Cardiac septum (tissue), 1 donor: ENCODE results near the gene CDHR1. TPM values are rescaled to one million over a fixed set of nuclear protein-coding genes. Genes with fewer than 3 reads are reported as not detected.

ENCODE experiments used
- DNase-seq: peaks from one replicate; pipeline ENCODE4 v3.0.0-alpha.2; 2020; ENCODE audit warnings: low spot score
- intact Hi-C: fragments of 100-400 bp; cut with DNase I; formaldehyde crosslinking; loops from one replicate; pipeline ENCODE4 v1.14.0; 2022
- total RNA-seq: library from RNA; stranded (reverse); fragmentation: NEBNext Ultra II Directional; extraction: Animal tissue kit (Norgen Biotek cat#: 25700); gene quantifications from one replicate; pipeline ENCODE4 v1.2.1, GENCODE V29; 2021
- donor health status: DM: no; HTN: no; CAD: no.

The CDHR1 gene
- total RNA-seq, 1 donor from 2014 or later, result 1.3 TPM

DNA sequence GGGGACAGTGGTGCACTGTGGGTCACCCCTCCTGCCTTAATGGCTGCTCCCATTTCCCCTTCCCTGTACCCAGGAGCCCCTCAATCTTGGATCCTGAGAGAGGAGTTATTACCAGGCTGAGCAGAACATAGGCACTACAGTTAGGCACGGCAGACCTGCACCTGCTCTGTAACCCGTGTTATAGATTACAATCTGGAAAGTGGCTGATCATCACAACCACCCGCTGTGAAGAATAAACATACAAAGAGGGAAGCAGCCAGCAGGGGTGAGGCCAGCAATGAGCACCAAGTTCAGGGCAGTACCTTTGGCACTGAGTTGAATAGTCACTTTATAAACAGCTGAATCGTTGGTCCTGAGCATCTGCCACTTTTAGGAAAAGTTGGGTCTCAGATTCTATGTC is 1.7 kb downstream of the CDHR1 start:
- intact Hi-C loops, result loop anchor here (5.0 kb wide), 1 partner anchor 49 kb away; no protein-coding TSS in a partner anchor
- DNase-seq, result no peak

GRCh38 chr10:84196941-84197340 is 2.6 kb downstream of the CDHR1 start:
- intact Hi-C loops, result loop anchor here (5.0 kb wide), 1 partner anchor 50 kb away; no protein-coding TSS in a partner anchor
- DNase-seq, result no peak

DNA sequence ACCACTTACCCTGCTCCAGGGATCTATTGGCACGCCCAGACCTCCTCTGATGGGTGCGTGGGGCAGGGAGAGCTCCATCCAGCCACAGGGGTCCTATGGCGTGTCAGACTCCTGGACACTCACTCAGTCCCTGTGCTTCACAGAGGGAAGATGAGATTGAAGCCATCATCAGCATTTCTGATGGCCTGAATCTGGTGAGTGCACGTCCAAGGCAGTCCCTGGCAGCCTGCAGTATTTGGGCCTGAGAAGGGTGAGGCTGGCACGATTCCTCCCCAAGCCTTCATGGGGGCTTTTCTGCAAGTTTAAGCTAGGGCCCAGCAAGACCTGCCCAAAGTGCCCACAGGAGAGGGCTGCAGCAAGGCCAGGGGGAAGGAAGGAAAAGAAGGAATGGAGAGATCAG is 3.3 kb downstream of the CDHR1 start:
- intact Hi-C loops, result loop anchor here (5.0 kb wide), 1 partner anchor 50 kb away; no protein-coding TSS in a partner anchor
- DNase-seq, result no peak

DNA sequence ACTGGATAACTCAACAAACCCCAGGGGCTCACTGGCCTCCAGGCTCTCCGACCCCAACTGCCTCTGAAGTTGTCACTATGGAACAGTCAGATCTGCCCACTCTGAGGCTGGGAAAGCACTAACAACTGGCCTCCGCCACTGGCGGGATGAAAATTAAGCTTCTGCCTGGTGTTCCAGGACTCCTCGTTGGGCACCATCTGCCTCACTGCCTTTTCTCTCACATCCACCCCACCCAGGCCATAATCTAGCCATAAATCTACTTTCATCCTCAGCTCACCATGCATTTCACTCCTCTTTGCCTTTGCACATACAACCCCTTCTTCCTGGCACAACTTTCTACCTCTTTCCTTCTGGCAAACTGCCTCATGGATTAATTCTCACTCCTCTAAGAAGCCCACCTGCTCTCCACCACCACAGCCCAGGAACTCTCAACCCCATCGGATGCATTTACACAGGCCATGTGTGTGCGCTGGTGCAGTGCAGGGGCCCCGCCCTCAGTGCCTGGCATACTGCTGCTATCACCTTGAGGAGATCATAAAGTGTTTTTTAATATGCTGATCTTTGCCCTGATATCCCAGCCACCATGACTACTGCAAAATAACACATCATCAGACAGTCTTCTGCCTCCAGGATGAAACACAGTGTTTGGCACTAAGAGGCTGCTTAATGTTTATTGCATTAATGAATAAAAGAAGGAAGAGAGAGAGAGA is 4.0 kb downstream of the CDHR1 start:
- DNase-seq, result no peak
- intact Hi-C loops, result loop anchor here (5.0 kb wide), 1 partner anchor 51 kb away; no protein-coding TSS in a partner anchor

- intact Hi-C loops, result no loop called here
- no peak for DNase-seq
These were observed 6.4 kb downstream of the CDHR1 start for GRCh38 chr10:84200537-84201243.

- intact Hi-C loops, result no loop called here
- no peak for DNase-seq
These were observed 6.9 kb downstream of the CDHR1 start for GRCh38 chr10:84201244-84201606.

- intact Hi-C loops, result no loop called here
- DNase-seq, result no peak
These were observed 7.3 kb downstream of the CDHR1 start for GRCh38 chr10:84201682-84202081.

GRCh38 chr10:84202349-84202748 is 8.0 kb downstream of the CDHR1 start:
- intact Hi-C loops, result no loop called here
- no peak for DNase-seq

DNA sequence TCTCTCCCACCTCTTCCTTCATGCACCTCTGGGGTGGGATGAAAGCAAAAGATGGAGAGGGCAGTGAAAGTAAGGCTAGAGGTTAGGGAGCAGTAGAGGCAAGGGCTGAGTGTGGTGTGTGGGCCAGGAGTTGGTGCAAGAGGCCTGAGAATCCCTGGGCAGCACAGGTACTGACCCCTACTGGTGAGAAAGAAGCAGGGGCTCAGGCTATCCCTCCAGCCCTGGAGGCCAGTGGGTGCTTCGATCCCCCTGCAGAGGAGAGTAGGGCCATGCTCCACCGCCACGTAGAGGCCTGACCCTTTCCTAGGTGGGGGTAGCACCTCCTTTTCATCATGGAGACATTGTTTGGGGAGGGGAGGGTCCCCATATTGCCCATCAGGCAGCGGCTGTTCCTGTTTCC is 9.8 kb downstream of the CDHR1 start:
- intact Hi-C loops, result no loop called here

GRCh38 chr10:84204610-84205009 is 10.3 kb downstream of the CDHR1 start:
- DNase-seq, result no peak
- intact Hi-C loops, result no loop called here

More for the DNA sequence above, 9.8 kb downstream of the CDHR1 start:
- DNase-seq, result no peak

DNA sequence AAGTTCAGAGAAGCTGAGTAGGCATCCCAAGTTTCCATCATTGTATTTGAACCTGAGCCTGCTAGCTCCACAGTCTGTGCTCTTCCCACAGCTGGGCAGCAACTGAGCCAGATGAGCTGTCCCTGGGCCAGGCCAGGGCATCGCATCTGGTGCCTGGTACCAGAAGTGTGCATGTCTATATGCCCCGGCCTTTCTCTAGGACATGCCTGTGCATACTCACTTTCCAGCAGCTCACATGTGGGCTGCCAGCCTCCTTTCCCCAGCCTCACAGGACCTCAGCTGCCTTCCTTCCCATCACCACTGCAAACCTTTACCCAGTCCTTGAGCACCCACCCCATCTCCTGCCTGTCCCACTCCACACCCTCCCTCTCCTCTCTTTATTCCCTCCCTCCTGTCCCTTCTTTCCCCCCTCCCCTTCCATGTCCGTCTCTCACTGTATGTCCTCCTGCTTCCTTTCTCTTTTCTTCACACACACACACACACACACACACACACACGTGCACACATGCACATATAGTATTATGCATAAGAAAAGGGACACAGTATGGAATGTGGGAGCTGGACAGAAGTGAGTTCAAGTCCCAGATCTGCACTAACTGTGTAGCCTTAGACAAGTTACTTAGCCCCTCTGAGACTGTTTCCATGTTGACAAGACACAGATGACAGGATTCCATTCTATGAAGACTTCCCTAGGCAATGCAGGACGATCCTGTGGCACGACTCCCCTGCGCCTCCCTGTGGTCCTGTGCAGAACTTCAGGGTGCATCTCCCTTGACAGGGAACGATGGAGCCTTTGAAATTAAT is 10.9 kb downstream of the CDHR1 start:
- peak; percentile 76 for DNase-seq
- intact Hi-C loops, result no loop called here

- peak; percentile 41 for DNase-seq
- intact Hi-C loops, result no loop called here
These were observed 11.7 kb downstream of the CDHR1 start for GRCh38 chr10:84205853-84206525.

DNA sequence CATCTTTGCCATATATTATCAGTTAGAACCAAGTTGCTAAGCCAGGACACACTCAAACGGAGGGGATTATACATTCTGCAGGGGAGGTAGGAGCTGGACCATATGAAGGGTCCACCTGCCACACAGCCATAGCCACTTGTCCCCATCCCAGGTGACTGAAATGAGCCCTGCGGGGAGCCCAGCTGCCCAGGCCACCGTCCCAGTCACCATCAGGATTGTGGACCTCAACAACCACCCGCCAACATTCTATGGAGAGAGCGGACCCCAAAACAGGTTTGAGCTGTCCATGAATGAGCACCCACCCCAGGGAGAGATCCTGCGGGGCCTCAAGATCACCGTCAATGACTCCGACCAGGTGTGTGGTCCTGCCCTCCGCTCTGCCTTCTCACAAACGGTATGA is 13.7 kb downstream of the CDHR1 start:
- peak; percentile 60 for DNase-seq
- intact Hi-C loops, result no loop called here

GRCh38 chr10:84211566-84211965 is 17.2 kb downstream of the CDHR1 start:
- DNase-seq, result peak; percentile 14
- intact Hi-C loops, result no loop called here

- intact Hi-C loops, result no loop called here
- peak; percentile 53 for DNase-seq
These were observed 17.7 kb downstream of the CDHR1 start for GRCh38 chr10:84212014-84212413.

DNA sequence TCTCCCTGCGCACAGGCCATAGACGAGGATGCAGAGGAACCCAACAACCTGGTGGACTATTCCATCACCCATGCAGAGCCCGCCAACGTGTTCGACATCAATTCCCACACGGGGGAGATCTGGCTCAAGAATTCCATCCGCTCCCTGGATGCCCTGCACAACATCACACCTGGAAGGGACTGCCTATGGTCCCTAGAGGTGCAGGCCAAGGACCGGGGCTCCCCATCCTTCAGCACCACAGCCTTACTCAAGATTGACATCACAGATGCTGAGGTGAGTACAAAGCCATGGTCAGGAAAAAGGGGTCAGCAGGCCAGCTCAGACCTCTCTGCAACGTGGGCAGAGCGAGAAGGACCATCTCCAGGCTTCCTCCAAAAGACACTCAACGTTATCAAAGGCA is 18.7 kb downstream of the CDHR1 start:
- peak; percentile 63 for DNase-seq
- intact Hi-C loops, result no loop called here

DNA sequence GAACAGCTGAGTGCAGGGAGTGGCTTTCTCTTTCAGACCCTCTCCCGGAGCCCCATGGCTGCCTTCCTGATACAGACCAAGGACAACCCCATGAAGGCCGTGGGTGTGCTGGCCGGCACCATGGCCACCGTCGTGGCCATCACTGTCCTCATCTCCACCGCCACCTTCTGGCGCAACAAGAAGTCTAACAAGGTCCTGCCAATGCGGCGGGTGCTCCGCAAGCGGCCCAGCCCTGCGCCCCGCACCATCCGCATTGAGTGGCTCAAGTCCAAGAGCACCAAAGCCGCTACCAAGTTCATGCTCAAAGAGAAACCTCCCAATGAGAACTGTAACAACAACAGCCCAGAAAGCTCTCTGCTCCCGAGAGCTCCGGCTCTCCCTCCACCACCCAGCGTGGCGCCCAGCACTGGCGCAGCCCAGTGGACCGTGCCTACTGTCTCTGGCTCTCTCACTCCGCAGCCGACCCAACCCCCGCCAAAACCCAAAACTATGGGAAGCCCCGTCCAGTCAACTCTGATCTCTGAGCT is 19.8 kb downstream of the CDHR1 start:
- intact Hi-C loops, result no loop called here
- peak; percentile 63 for DNase-seq

- intact Hi-C loops, result no loop called here
- DNase-seq, result peak; percentile 64
These were observed 20.4 kb downstream of the CDHR1 start for GRCh38 chr10:84214612-84215235.

DNA sequence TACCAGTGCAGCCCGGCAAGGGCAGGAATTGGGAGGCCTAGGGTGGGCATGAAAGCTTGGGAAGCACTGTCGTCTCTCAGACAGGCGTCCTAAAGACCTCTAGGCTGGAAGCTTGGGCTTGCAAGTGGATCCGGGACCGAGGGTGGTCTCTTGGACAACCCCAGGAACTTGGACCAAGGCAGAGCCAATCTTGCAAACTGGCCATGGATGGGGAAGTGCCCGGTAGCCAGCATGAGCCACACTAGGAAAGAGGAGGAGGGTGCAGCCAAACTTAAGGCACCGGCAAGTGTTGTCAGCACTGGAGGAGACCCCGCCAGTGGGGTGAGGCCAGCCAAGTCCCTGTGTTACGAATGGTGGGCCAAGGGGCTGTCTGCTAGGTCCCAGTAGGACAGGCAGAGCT is 22.5 kb downstream of the CDHR1 start:
- intact Hi-C loops, result no loop called here
- DNase-seq, result peak; percentile 74
